Endometrial microvascular endothelial cells (primary cell): ENCODE results near the gene KDF1. TPM values are rescaled to one million over a fixed set of nuclear protein-coding genes. Genes with fewer than 3 reads are reported as not detected.
"Not testable (repeated sequence)": the region's sequence is repeated elsewhere in the genome, so short reads cannot be mapped to it uniquely, and the experiment has no call there.

Experiments used
- in situ Hi-C: cut with HindIII; loops from 2 replicates; pipeline ENCODE4 v1.10.0; 2017; ENCODE audit warnings: low sequenced_read_pairs, low pct_unique_long_range_greater_than_20kb; ENCODE audit errors: inconsistent ontology term
- total RNA-seq: library from RNA; depleted of rRNA; stranded (reverse); fragments of >200 nt; gene quantifications from one replicate; pipeline ENCODE4 v1.2.3, GENCODE V29; 2015; ENCODE audit errors: inconsistent ontology term

Gene KDF1
- total RNA-seq, 1 donor from 2014 or later = not detected

DNA sequence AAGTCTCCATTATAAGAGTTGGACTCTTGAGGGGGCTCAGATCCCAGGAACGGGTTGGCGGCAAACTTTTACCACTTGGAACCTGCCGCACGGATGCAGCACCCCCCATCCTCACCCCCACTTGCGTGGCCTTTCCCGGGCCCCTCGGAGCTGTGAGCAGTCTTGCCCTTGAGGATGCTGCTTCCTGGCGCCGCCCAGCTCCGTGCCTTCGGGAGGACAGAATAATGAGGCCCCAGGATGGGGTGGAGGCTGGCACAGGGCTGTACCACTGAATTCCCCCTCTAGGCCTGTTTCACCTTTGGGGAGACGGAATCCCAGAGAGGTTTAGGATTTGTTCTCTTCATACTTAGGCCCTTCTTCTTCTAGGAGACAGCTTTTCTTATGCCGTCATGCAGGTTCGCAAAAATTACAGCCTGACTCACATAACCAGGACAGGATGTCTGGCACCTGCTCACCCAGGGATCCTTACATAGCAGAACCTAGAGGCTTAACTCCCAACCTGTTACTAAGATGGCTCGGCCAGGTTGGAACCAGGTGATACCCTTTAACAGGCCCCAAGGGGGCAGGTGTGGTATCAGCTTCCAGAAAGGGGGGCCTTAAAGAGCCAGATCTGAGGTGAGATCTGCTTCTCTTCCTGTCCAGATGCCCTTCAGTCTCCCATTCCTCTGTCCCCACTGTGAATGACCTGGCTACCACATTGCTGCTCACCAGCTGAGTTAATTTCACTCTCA, 34.7 kb upstream of the KDF1 start:
- in situ Hi-C loops = no loop called here

DNA sequence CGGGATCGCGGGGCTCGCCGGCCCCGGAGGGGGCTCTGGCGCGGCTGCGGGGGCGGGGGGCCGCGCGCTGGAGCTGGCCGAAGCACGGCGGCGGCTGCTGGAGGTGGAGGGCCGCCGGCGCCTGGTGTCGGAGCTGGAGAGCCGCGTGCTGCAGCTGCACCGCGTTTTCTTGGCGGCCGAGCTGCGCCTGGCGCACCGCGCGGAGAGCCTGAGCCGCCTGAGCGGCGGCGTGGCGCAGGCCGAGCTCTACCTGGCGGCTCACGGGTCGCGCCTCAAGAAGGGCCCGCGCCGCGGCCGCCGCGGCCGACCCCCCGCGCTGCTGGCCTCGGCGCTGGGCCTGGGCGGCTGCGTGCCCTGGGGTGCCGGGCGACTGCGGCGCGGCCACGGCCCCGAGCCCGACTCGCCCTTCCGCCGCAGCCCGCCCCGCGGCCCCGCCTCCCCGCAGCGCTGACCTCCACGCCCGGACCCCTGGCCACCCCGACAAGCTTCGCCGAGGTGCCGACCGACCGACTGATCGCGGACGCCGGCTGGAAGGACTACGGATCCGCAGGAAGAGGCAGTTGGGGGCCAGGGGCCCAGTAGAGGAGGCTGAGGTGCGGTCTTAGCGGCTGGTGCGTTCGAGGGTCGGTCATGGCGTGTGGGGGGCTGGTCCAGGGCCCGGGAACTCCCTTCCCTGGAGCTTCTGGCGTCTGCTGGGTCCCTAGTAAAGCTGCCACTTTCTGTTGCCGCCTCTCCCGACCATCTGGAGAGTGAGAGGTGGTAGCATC, 33.9 kb upstream of the KDF1 start:
- in situ Hi-C loops = no loop called here

DNA sequence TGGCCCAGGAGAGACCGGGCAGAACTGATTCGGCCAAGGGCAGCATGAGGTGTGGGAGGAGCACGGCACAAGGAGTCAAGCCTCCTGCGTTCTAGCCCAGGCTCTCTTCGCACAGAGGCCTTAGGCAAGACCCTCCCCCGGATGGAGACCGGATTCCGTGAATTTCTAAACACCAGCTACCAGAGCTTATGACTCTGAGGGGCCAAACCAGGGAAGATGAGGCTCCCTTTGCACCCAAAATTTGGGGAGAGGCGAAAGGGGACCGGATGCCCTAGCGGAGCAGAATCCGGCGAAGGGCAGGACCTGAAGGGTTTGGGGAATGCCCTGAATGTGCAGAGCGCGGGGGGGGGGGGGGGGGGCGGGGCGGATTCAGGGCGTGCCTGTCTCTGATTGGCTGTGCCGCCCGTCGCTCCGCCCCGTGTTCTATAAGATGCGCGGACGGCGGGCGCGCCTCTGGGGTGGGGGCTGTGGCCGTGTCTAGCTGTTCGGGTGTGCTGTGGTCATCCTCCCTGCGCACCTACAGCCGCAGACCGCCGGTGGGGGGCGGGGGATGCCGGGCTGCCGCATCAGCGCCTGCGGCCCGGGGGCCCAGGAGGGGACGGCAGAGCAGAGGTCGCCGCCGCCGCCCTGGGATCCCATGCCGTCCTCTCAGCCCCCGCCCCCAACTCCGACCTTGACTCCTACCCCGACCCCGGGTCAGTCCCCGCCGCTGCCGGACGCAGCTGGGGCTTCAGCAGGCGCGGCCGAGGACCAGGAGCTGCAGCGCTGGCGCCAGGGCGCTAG, 33.2 kb upstream of the KDF1 start, which contains the start of gene TRNP1:
Gene TRNP1 (plus strand): TSS at position 456 of the 783 bp plus-strand sequence. CDS start 95 bp downstream, at position 551.
- in situ Hi-C loops = no loop called here

DNA sequence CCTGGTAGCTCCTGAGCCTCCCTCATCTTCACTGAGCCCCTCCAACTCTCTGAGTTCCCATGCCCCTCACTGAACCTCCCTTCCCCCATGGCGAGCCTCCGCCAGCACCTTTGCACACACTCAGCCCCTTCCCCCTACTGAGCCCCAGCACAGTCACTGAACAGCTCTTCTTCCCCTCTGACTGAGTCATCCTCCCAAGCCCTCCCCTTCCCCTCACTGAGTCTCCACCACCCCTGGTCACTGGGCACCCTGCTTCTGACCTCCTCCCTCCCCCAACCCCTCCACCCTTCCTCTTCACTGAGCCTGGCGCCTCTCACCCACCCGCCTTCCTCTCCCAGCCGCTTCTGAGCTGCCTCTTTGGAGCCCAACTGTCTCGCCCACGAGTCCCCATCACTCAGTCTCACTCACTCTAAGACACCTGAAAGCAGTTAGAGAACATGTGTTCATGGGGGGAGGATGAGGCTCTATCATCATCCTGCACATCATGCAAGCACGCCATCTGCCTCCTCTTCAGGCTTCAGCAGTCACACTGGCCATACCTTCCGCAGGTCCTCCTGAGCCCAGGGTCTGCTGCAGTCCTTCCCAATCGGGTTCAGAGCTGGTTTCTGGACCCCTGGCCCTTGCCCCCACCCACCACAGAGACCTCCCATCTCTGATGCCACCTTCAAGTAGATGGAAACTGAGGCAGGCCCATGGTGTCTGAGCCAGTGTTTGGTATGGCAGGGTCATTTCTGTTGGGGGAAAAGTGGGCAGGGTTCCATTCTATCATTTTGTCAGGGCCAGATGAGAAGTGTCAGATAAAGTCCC, 31.2 kb upstream of the KDF1 start:
- in situ Hi-C loops = no loop called here

DNA sequence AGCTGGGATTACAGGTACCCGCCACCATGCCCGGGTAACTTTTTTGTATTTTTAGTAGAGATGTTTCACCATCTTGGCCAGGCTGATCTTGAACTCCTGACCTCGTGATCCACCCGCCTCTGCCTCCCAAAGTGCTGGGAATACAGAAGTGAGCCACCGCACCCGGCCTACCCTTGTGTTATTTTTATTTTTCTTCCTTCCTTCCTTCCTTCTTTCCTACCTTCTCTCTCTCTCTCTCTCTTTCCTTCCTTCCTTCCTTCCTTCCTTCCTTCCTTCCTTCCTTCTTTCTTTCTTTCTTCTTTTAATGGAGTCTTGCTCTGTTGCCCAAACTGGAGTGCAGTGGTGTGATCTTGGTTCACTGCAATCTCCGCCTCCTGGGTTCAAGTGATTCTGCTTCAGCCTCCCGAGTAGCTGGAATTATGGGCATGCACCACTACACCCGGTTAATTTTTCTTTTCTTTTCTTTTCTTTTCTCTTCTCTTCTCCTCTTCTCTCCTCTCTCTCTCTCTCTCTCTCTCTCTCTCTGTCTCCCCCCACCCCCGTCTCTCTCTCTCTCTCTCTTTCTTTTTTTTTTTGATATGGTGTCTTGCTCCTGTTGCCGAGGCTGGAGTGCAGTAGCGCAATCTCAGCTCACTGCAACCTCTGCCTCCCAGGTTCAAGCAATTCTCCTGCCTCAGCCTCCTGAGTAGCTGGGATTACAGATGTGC, 29.3 kb upstream of the KDF1 start:
- in situ Hi-C loops = not testable (repeated sequence)

DNA sequence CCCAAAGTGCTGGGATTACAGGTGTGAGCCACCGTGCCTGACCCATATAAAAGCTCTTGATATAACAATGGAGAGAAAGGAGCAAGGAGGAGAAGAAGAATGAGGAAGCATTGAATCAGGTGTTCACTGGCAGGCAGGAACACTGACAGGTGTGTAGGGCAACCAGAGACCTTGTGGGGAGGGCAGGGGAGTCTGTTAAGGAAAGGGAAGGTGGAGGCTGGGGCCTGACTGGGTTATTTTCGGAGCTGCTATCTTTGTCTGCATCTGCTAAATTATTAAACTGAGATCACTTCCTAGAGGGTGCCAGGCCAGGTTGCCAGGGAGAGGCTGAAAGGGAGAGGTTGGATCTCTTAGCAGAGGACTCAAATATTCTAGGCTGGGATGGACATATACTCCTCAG, 26.4 kb upstream of the KDF1 start:
- in situ Hi-C loops = no loop called here

DNA sequence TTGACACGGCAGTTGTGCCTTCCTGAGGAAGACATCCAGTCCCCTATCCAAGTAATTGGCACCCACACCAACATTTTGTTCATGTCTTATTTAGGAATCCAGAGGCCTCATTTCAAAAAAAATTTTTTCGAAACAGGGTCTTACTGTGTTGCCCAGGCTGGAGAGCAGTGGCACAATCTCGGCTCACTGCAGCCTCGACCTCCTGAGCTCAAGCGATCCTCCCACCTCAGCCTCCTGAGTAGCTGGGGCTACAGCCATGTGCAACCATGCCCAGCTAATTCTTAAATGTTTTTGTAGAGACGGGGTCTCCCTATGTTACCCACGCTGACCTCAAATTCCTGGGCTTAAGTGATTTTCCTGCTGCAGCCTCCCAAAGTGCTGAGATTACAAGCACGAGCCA, 24.0 kb upstream of the KDF1 start:
- in situ Hi-C loops = no loop called here

DNA sequence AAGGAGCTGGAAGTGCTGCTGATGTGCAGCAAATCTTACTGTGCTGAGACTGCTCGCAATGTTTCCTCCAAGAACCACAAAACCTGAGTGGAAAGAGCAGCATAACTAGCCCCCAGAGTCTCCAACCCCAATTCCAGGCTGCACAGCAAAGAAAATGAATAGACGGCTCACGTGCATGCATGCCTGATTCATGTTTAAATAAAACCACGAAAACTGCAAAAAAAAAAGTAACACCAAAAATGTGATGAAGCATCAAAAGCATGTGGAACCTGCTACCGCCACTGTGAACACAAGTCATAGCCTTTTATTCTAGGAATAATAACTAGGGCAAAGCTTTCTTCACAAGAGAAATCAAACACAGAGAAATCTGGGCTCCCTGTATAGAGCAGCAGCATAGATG, 23.6 kb upstream of the KDF1 start:
- in situ Hi-C loops = no loop called here

DNA sequence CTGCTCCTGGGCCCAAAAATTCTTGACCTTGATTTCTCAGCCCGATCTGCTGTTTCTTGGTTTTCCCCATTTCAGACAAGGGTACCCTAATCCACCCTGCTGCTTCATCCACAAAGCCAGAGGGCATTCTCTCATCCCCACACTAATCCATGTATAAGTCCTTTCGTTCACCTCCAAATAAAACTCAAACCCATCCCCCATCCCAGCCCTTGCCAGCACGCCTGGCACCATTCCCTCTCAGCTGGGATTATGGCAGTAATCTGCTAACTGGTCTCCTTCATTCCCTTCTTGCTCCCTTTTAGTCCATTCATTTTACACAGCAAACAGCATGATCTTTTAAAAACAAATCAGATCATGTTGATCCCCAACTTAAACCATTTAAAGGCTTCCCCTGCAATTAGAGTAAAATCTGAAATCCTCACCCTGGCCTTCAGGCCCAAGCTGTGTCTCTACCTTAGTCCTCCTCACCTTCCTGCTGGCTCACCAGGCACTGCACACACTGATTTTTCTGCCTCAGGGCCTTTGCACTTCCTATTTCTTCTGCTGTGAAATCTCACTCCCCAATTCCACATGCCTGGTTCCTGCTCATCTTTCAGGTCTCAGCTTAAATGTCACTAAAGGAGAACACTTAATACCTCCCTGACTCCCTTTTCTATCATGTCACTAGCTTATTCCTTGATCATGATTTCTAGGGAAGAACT, 21.0 kb upstream of the KDF1 start:
- in situ Hi-C loops = no loop called here

DNA sequence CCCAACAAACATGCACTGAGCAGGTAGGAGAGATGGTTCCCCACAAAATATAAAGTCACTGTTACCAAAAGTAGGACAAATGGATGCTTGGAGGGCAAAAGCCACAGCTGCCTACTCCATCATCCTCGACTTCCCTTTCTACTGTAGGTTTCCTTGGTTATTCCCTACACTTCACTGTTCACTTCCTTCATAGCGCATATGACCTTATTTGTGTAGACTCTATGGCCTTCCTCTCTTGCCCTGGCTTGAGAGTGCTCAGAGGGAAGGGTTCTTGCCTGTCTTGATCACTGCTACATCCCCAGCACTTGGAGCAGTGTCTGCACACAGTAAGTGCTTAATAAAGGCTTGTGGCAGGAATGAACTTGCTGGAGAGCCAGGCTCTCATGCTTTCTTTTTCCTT, 18.6 kb upstream of the KDF1 start:
- in situ Hi-C loops = no loop called here

DNA sequence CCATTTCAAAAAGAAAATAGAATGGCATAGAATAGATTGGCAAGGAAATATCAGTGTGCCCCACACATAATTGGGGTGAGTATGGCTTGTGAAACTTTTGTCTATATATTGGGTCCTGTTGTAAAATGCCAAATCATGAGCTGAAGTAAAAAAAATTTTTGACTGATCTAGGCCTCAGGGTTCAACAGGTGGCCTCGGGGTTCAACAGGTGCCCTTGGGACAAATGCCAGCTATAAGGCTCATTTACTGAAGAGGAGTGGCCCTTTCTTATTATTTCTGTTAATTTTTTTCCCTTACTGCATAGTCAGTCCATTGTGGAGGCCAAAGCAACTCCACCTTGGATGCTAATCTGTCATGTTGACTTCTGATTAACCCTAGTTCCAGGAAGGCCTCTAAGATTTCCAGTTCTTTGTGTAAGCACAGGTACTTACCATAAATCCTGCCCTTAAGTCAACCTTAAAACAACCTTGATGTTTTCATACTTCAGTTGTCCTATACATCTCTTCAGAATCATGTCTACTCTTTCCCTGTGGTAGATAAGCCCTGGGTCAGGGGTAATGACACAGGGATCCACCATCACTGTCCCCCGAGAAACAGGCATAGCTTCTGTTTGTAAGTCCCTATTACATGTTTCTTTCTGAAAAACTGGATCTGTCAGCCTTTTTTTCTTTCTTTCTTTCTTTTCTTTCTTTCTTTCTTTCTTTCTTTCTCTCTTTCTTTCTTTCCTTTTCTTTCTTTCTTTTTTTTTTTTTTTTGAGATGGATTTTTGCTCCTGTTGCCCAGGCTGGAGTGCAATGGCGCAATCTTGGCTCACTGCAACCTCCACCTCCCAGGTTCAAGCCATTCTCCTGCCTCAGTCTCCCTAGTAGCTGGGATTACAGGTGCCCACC, 16.6 kb upstream of the KDF1 start:
- in situ Hi-C loops = no loop called here

DNA sequence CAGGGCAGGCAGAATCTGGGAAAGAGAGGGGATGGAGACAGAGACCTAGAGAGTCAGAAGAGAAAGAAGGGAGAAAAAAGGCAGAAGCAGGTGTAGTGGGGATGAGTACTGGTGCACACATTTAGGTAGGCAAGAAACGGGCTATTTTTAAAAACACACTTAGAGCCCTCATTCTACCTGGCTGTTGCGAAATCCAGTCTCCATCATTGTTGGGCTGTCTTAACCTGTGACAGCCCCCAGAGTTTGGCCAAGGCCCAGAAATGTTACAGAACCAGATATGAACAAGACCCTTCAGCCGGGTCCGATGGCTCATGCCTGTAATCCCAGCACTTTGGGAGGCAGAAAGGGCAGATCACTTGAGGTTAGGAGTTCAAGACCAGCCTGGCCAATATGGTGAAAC, 12.6 kb upstream of the KDF1 start:
- in situ Hi-C loops = no loop called here

DNA sequence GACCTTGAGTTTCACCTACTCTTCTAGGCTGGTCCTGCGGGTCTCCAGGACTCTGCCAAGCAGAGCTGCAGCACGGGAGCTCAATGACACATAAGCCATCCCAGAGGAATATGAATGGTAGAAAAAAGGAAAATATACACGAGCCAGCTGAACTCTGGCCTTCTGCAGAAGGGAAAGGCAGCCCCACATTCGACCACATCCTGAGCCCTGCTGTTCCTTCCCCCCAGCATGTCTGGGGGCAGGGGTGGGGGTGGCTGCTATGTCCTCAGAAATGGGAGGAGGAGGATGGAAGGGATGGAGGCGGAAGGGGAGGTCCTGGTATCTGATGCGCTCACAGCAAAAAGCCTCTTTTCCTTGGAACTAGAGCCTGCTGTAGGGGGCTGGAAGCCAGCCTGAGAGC, 12.1 kb upstream of the KDF1 start:
- in situ Hi-C loops = no loop called here

DNA sequence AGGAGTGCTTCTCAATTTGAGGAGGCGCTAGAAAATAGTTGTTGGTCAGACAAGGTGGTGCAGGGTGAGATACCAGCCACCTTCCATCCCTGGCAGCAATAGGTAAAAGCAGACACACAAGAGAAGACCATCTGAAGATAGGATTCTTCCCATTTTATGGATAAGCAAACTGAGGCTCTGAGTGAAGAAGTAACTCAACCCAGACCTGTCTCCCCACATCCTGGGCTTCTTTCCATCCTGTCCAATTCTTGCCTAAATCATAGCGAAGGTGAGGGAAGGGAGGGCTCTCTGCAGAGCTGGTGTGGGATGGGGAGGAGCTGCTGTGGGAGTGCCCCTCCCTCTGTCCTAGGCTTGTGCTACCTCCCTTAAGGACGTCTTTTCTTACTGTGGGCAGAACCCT, 11.3 kb upstream of the KDF1 start:
- in situ Hi-C loops = no loop called here

DNA sequence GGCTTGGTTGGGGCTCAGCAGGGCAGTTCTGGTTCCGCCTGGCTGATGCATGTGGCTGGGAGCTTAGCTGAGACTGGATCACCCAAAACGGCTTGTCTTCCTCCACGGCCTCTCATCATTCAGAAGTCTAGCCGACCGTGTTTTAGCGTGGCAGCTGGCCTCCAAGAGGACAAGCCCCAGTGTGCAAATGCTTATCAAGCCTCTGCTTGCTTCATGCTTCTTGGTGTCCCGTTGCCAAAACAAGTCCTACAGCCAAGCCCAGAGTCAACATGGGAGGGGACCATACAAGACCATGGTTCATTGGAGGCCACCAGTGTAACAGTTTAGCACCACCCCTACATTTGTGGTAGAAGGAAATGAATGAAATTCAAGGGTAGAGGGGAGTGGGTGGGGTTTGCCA, 10.5 kb upstream of the KDF1 start:
- in situ Hi-C loops = no loop called here

DNA sequence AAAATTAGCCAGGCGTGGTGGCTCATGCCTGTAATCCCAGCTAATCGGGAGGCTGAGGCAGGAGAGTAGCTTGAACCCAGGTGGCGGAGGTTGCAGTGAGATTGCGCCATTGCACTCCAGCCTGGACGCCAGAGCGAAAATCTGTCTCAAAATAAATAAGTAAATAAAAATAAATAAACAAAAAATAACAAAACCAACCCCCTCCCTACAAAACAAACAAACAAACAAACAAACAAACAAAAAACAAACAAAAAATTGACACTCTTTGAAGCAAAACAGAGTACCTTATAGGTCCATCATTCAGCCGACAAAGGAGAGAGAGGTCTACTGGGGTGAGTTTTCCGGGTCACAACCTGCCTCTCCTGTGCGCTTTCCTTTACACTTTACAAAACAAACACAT, 5.4 kb upstream of the KDF1 start:
- in situ Hi-C loops = no loop called here

DNA sequence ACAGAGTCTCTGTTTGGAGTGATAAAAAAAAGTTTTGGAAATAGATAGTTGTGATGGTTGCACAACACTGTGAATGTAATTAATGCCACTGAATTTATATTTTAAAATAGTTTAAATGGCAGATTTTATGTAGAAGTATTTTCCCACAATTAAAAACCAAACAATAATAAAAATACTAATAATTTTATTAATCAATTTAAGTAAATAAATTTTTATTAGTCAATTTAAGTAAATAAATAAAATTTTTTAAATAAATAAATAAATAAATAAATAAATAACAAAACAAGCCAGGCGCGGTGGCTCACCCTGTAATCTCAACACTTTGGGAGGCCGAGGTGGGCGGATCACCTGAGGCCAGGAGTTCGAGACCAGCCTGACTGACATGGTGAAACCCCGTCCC, 4.9 kb upstream of the KDF1 start:
- in situ Hi-C loops = no loop called here
